ENCODE results near the gene UCK2.

UCK2 gene

DNA sequence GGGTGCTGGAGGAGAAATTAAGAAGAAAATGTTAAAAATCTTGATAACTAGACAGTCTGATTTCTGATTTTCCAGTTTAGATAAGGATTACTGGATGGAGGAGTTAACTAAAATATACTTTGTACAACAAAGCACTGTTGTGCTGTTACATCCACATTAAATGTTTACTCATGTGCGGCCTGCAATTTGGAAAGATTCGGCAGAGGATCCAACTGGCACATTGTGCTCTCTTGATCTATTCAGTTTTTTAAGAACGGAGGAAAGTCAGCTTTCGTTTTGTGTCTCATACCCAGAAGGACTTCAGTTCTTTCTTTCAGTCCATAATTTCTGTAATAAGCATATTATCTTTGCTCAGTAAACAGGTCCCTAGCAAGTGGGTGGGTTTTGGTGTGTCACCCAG is 52.5 kb downstream of the UCK2 start:
- no peak for DNase-seq (ENCODE audit: low read depth, low spot score)

DNA sequence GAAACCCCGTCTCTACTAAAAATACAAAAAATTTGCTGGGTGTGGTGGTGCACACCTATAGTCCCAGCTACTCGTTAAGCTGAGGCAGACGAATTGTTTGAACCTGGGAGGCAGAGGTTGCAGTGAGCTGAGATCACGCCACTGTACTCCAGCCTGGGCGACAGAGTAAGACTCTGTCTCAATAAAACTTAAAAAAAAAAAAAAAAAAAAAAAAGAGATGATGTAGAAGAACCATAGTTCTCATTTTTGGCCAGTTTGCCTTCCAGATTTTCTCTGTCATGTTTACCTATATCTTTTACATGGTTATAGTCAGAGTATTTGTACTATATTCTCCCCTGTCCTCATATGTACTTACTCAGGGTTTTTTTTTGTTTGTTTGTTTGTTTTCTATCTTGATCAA is 53.6 kb downstream of the UCK2 start:
- DNase-seq (ENCODE audit: low read depth, low spot score) = no peak

DNA sequence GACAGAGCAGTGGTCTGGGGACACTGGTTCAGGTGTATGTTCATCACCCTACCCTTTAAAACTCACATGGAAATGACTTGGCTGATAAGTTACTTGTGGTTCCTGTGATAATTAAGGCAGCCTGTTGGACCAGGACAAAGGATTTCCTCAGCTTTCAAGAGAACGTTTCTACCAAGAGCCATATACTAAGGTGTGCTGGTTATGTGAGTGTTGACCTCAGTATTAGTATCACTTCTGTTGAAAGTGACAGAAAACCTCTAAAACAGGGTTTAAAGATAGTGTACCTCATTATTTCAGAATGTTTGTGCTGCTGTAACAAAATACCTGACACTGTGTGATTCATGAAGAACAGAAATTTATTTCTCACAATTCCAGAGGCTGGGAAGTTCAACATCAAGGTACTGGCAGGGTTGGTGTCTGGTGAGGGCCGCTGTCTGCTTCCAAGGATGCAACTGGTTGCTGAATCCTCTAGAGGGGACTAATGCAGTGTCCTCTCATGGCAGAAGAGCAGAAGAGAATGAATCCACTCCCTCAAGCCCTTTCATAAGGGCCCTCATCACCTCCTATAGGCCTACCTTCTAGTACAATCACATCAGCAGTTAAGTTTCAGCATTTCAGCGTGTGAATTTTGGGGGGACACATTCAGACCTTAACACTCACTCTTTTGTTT is 54.9 kb downstream of the UCK2 start:
- DNase-seq (ENCODE audit: low read depth, low spot score) = no peak

DNA sequence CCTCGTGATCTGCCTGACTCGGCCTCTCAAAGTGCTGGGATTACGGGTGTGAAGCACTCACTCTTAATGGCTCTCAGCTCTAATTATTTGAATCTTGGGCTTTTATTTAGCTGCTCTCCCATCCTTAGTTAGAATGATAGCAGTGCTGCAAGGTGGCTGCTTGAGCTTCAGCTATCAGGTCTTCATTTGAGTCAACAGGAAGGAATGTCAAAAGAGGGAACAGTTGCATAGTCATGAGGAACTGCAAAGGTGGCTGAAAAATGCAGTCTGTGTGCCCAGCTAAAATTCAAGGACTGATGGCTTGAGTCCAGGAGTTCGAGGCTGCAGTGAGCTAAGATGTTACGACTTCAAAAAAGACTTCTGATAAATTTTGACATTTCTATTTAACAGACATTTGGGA is 55.6 kb downstream of the UCK2 start:
- no peak for DNase-seq (ENCODE audit: low read depth, low spot score)

DNA sequence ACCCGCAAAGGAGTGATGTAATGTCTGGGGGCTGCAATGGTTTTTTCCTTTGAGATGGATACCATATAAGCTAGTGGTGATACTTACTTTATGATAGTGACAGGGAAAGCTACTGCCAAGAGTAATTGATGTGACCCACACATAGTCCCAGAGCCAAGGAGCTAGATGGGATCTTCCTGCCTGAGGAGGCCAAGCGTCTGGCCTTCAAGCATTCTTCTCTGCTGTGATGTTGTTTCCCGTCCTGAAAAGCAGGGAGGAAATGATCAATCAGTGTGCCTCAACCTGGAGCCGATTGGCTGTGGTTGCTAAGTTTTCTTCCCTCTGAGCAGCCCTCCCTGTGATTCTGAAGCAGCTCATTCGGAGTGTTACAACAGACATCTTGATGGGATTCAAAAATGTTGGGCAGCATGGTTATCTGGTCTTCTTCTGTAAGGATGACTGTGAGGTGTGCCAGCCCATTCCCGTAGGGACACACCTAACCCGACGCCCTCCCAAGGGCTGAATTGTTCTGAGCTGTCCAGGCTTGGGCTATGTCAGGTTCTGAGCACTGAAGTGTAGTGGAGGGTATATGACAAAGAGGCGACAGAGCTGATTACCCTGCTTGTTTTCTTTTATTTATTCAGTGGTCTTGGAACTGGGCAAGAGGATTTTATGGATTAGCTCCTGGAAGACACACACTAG is 56.7 kb downstream of the UCK2 start:
- DNase-seq (ENCODE audit: low read depth, low spot score) = no peak

DNA sequence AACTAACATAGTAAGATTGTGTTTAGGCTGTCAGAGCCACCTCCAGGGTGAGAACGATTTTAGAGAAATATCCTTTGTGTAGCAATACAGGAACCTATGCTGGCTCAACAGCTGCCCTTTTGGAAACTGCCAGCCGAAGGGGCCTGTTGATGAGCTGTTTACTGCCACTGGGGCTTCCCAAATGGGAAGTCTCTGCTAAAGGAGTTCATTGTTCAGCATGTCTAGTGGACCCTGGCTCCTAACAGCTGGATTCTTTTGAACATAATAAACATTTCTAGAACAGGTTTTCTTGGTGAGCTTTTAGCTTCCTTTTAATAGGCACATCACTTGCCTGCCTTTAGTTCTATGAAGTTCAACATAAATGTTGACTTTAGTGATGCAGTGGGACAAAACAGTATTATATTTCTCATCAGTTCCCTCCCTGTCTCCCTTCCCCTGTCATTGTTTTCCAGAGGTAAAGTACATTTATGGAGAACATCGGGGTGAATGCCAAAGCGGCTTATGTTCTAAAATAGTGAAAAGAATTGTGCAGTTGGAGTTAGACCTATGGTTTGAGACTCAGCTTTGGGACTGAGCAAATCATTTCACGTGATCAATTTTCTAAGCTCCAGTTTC is 57.4 kb downstream of the UCK2 start:
- DNase-seq (ENCODE audit: low read depth, low spot score) = no peak

DNA sequence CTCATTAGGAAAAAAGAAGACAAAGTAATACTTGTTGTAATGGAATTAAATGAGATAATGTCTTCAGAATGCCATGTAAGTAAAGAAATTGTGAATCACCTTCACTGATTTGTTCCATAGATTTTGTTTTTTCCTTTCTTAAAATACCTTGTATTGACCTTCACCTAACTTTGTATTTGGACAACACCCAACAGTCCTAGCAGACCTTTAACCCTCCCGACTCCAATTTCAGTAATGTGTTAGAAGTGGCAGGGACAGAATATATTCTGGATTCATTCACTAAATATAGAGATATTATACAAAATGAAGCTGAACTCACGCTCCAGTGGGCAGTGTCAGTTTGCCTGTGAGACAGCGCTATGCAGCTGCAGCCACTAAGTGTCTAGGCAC is 57.9 kb downstream of the UCK2 start:
- no peak for DNase-seq (ENCODE audit: low read depth, low spot score)

DNA sequence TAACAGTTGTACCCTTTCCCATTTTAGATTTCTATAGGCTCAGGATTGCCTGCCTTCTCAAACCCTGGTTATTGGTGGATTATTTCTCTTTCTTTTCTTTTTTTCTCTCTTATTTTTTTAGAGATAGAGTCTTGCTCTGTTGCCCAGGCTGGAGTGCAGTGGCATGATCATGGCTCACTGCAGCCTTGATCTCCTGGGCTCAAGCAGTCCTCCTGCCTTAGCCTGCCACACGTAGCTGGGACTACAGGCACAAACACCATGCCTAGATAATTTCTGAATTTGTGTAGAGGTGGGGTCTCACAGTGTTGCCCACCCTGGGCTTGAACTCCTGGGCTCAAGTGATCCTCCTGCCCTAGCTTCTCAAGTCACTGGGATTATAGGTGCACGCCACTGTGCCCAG is 58.8 kb downstream of the UCK2 start:
- DNase-seq (ENCODE audit: low read depth, low spot score) = no peak

DNA sequence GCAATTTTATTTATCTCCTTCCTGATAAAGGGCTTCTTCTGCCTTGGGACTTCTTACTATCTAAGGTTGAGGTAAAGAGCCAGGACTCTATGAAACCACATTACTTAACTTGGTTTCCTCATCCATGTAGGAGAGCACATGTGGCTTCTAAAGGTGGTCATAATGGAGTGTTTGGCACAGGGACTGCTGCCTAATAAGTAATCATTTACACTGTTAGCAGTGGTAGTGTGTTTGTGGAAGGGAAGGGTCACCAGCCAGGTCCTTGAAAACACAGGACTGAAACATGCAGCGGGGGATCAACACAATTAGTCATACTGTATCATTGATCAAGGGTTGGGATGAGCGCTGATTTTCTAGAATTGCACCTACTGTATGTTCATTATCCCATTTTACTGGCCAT is 59.6 kb downstream of the UCK2 start:
- DNase-seq (ENCODE audit: low read depth, low spot score) = no peak

DNA sequence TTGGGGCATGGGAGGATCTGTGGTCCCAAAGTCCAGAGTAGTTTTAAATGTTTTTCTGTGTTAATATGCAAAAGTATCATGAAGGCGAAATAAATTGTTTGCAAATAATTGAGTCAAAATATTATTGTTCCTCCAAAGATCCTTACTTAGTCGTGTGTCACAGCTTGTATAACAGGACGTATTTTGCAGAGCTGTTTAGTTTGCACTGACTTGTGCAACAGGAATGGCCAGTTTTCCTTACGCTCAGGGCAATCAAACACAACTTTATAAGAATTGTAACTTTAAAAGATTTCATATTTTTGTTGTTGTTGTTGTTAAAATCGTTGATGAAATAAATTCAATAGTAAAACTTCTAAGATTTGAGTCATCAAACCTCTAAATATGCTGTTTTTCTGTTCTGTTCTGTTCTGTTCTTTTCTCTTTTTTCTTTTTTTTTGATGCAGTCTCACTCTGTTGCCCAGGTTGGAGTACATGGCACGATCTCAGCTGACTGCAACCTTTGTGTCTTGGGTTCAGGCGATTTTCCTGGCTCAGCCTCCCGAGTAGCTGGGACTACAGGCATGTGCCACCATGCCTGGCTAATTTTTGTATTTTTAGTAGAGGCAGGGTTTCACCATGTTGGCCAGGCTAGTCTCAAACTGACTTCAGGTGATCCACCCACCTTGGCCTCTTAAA is 60.6 kb downstream of the UCK2 start:
- DNase-seq (ENCODE audit: low read depth, low spot score) = no peak

DNA sequence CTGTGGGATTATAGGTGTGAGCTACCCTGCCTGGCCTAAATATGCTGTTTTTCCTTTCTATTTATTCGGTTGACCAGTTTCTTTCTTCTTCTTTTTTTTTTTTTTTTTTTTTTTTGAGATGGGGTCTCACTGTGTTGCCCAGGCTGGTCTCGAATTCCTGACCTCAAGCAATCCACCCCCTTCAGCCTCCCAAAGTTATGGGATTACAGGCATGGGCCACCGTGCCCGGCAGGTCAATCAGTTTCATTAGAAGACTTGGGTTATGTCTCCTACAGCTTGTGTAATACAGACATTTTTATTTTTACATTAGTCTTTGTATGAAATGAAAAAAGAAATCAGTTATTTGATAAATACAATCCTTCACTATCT is 61.1 kb downstream of the UCK2 start:
- DNase-seq (ENCODE audit: low read depth, low spot score) = no peak

DNA sequence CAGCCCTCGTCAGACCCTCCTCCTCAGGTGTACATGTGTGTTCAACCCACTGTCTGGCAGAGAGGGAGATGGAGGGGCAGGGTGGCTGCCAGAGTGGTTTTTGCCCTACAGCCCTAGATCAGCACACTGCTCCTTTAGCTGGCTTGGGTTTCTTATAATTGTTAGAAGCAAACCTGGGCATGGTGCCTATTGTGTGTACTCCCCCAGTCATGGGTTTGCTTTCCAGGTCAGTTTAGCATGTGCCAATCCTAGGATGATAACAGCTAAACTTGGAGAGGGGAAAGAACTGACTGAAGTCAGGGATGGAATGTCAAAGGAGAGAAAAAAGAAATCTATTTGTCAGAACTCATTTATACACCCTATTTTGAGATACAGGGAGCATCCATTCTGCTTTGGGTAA is 63.3 kb downstream of the UCK2 start:
- no peak for DNase-seq (ENCODE audit: low read depth, low spot score)

DNA sequence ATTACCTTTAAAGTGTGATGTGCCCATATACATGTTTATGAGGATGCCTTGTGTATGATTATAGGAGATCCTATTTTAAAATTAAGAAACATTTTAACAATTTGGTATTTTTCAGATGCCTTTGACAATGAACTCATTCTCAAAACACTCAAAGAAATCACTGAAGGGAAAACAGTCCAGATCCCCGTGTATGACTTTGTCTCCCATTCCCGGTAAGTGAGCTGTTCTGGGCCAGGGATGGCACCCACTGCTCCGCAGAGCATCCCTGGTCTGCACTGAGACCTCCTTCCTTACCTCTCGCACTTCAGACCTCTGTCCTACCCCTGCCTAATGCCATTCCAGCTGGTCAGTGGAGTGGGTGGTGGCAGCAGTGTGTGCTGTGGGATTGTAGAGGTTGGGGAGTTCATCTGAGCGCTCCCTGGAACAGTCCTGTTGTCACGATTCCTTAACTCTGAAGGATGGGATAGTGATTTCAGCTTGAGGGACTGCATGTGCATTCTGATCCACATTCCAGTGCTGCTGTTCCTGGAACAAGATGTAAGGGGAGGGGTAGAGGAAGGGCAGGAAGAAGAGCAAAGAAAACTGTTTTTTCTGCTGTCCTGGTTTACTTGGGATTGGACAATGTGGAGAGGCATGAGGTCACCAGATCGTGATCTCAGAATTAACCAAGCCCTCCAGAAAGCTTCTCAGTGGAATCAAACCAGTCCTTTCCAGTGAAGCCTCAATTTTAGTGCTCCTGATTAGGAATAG is 63.9 kb downstream of the UCK2 start:
- DNase-seq (ENCODE audit: low read depth, low spot score) = no peak

DNA sequence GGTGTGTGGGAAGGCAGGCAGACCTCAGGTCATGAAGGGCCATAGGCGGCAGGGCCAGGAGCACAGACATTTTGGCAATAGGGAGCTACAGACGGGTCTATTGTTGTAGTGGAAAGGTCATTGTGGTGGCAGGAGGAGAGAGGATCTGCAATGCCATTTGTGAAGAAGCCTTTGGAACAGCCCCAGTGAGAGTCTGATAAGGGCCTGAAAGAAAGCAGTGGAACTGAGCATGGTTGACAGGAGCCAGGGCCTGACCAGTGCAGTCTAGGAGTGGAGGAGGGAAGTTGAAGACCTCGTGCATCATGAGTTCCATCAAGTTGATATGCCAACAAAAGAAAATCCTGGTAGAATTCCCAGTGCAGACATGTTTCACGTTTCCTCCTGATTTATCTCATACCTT is 65.5 kb downstream of the UCK2 start:
- DNase-seq (ENCODE audit: low read depth, low spot score) = no peak

DNA sequence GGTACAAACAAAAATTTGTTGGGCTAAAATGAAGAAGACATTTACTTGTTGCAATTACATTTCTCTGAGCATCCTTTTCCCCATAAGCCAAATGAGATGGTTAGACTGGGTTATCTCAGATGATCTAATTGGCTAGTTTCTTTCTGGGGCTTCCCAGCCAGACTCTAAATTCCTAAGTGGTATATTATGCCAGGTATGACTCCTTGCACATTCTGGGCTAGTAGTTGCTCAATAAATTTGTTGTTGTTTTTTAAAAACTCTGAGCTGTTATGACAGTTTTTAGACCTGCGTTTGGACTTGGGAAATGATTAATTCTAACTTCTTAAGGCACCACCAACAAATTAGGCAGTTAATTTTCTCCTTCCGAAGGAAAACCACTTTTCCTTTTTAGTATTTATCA is 66.1 kb downstream of the UCK2 start:
- DNase-seq (ENCODE audit: low read depth, low spot score) = no peak

DNA sequence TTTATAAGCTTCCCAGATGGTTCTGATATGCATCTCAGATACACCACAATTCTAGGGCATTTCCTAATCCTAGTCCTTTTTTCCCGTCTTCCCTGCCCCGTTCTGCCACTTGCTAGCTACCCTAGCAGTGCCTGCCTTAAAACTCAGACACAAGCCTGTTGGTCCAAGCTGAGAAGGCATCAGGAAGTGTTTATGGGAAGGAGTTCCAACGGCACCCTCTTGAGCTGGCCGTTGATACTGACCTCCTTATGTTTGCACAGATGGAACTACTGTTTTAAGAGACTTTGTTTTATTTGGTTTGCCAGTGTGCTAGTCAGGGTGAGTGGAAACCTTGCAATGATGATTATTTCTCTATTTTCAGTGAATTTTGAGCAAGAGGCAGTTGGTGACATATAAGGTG is 67.2 kb downstream of the UCK2 start:
- DNase-seq (ENCODE audit: low read depth, low spot score) = peak; percentile 75

DNA sequence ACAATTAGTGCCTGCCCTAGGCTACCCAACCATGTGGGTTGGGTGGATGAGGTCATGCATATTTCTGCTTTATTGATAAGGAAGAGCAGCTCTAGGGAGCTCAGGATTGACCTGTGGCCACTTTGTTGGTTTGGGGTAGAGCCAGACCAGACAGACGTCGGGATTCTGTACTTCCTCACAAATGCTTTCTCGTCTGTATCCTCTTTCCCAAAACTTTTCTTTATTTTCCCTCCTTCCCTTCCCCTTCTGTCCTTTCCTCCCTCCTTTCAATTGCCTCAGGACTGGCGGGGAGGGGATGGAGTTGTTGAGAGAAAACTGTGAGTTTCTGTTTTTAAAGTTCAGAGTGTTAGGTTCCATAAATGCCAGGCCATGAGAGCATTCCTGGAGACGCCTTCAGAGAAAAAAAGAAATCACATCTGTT is 68.0 kb downstream of the UCK2 start:
- no peak for DNase-seq (ENCODE audit: low read depth, low spot score)

DNA sequence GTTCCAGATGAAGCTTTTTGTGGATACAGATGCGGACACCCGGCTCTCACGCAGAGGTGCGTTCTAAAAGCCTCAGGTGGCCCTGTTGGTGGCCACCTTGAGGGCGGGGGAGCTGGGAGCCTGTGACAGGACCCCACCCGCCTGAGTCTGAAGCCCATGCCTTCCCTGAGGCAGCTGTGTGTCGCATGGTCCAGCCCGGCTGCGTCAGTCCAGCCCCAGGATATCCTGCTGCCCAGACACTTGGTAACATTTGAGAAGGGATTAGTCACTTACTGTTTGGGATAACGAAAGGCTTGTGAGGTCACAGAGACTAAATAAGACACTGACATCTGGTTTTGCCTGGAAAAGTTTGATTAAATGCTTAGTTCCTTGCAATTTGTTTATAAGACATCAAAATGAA is 68.9 kb downstream of the UCK2 start:
- DNase-seq (ENCODE audit: low read depth, low spot score) = peak; percentile 82

DNA sequence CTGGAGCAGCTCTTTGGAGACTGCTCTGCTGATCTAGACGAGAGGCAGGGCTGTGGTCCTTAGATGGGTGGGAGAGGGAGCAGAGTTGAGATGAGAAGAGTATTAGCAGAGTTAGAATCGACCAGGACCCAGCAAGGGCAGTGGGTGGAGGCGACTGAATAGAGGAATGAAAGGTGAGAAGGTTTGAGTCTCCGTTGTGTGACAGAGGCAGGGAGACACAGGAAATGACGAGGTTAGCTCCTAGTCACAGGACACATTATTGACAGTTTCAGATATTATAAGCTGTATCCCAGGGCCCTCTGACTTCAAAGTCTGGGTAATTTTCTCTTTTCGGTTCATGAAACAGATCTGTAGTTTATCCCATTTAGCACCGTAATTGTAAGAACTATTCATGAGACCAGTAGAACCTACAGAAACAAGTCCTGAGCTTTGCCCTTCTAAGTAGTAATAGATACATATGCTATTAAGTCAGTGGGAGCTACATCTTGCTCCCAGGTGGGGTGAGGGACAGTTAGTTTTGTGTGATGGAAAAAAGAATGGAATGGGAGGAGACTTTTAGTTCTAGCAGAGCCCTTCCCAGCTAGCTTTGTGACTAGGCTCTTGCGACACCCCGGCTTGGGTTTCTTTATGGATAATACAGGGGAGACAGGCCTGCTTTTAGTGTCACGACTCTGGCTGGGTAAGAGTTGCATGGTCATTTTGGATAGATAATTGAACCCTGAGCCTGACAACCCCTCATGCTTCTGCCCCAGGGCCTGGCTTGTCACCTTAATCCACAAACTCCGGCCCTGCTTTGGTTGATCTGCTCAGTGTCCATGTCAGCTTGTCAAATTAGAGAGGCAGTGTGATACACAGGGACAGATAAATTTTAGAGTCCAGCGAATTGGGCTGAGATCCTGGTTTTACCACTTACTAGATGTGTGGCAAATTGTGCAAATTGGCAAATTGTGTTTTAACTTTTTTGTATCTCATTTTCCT is 70.2 kb downstream of the UCK2 start:
- DNase-seq (ENCODE audit: low read depth, low spot score) = no peak

DNA sequence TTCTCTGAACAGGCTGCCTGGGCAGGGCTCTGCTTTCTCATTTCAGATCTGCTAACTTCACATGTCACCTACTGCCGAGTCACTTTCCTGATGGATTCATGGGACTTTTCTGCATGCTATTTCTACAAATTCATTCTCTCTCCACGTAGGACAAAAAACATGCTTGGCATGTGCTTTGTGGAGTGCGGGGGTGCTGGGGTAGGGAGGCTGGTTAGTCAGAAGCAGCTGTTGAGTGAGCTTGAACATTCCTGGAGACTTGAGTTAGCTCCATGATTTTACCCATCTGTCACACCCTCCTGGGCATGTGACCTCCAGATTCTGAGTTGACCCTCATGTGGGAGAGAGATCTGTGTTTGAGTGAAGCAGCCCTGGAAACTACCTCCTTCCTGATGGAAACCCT is 71.4 kb downstream of the UCK2 start:
- peak; percentile 58 for DNase-seq (ENCODE audit: low read depth, low spot score)

DNA sequence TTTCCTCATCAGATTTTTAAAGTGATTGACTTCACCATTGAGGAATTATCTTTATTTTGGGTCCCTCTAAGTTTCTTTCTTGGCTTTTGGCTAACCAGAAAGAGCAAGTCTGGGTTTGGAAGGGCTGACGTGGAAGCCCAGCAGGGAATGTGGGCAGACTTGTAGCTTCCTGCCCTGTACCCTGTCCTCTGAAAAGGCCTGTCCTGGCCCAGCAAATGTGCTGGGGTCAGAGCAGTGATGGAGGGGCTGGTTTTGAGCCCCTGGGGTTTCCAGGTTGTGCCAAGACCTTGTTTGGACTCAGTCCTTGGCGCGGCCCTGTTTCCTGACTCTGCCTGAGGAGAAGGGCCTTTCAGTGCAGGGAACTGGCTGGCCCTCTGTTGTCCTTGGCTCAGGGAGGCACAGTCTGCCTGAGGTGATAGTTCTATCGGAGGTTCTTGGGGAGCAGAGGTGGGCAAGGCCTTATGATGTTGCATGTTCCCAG is 72.1 kb downstream of the UCK2 start:
- no peak for DNase-seq (ENCODE audit: low read depth, low spot score)

Data from smooth muscle cell of the brain vasculature (primary cell).